Spleen (tissue), 11 donors: ENCODE results near the gene ETS2. TPM values are rescaled to one million over a fixed set of nuclear protein-coding genes. Genes with fewer than 3 reads are reported as not detected.

Experiments used
- DNase-seq: peaks from one replicate; pipeline ENCODE4 v3.0.0-alpha.2; 2020
- H3K27ac ChIP-seq, 8 donors: fragments of 200-600 bp; sonication (generic) in 7 of 8; 1 replicate in 4 of 8; 2 replicates in 4 of 8; pipeline versions ENCODE4 v1.5.0 to v1.8.0; 2016 to 2021; ENCODE audit warnings: inconsistent platforms in 4 of 8, mild to moderate bottlenecking in 4 of 8, moderate library complexity in 1 of 8
- H3K27me3 ChIP-seq, 7 donors: fragments of 200-600 bp; sonication (generic) in 6 of 7; replicated peaks in 1 of 7; 1 replicate in 4 of 7; 2 replicates in 3 of 7; pipeline versions ENCODE4 v1.5.0 to v1.8.0; 2016 to 2021; ENCODE audit warnings: inconsistent platforms in 3 of 7, mild to moderate bottlenecking in 1 of 7
- H3K36me3 ChIP-seq, 6 donors: fragments of 200-600 bp; sonication (generic) in 5 of 6; 1 replicate in 4 of 6; 2 replicates in 2 of 6; pipeline versions ENCODE4 v1.5.0 to v1.8.0; 2016 to 2021; ENCODE audit warnings: inconsistent platforms in 2 of 6
- H3K4me1 ChIP-seq, 6 donors: fragments of 200-600 bp; sonication (generic) in 5 of 6; 1 replicate in 3 of 6; 2 replicates in 3 of 6; pipeline versions ENCODE4 v1.5.0 to v1.8.0; 2016 to 2021; ENCODE audit warnings: inconsistent platforms in 3 of 6
- H3K4me3 ChIP-seq, 8 donors: fragments of 200-600 bp; sonication (generic) in 7 of 8; 1 replicate in 4 of 8; 2 replicates in 4 of 8; pipeline versions ENCODE4 v1.5.0 to v1.8.0; 2016 to 2021; ENCODE audit warnings: inconsistent platforms in 4 of 8, mild to moderate bottlenecking in 4 of 8, moderate library complexity in 2 of 8
- H3K9me3 ChIP-seq, 8 donors: fragments of 200-600 bp; sonication (generic) in 7 of 8; 1 replicate in 4 of 8; 2 replicates in 4 of 8; pipeline versions ENCODE4 v1.5.0 to v1.8.0; 2016 to 2021; ENCODE audit warnings: inconsistent platforms in 4 of 8
- CTCF ChIP-seq, 11 experiments: fragments of 200-600 bp in 7 of 11; fragments of 450-650 bp in 4 of 11; sonication (generic) in 4 of 11; IDR thresholded peaks in 8 of 11; conservative IDR thresholded peaks in 3 of 11; 1 replicate in 7 of 11; 2 replicates in 4 of 11; pipeline versions ENCODE4 v1.4.0 to v1.8.0; 2016 to 2021; ENCODE audit warnings: antibody characterized with exemption in 11 of 11, inconsistent platforms in 4 of 11, mild to moderate bottlenecking in 1 of 11
- POLR2A ChIP-seq, 3 donors: fragments of 450-650 bp; IDR thresholded peaks; one replicate each; pipeline ENCODE4 v1.5.1; 2017; ENCODE audit warnings: antibody characterized with exemption in 3 of 3, mild to moderate bottlenecking in 1 of 3
- POLR2AphosphoS5 ChIP-seq, 3 donors: sonication (generic); formaldehyde crosslinking; IDR thresholded peaks; one replicate each; pipeline ENCODE4 v1.5.1; 2017; ENCODE audit warnings: antibody characterized with exemption in 3 of 3
- WGBS, 5 donors: extraction: QIAGEN DNeasy Blood & Tissue Kit in 3 of 5; methylation state at CpG; one replicate each; pipeline versions ENCODE4 v1.1.5 to v1.1.7; 2013 to 2018; 5-methylcytosine and 5-hydroxymethylcytosine counted together
- intact Hi-C: fragments of 100-400 bp; cut with DNase I; formaldehyde crosslinking; loops from one replicate; pipeline ENCODE4 v1.15.0; 2023; ENCODE audit warnings: low total_unique reads
- polyA plus RNA-seq, 3 donors: library from polyadenylated mRNA; stranded (reverse); fragments of 200-250 nt; gene quantifications; one replicate each; pipeline ENCODE4 v1.2.1, GENCODE V29; 2013
- total RNA-seq, 7 donors: library from RNA; depleted of rRNA in 3 of 7; stranded (reverse); fragments of >200 nt in 3 of 7; fragmentation: NEBNext Ultra II Directional in 4 of 7; extraction: Animal tissue kit (Norgen Biotek cat#: 25700) in 4 of 7; gene quantifications; one replicate each; pipeline versions ENCODE4 v1.1.0 to v1.2.1, GENCODE V29; 2016 to 2021
- donor health status: healthy with polysubstance abuse.
- donor health status: DM: no; HTN: no; CAD: no; lungs with moderate emphysema.
- donor health status: DM: no; HTN: no; CAD: no.
- donor health status: Bipolar disorder and iron deficiency.
- donor health status: healthy.
- donor health status: DM: no; HTN: no; CAD: no.
- donor health status: DM: yes; HTN: yes; CAD: no.

ETS2 gene
- total and polyA plus RNA-seq, 10 donors = 44.4 to 590 (median 349) TPM

- Histone ChIP-seq H3K27ac (no peak overlapping the region), H3K4me3 (no peak overlapping the region), H3K36me3 (no peaks in the 10 kb centered on the region), H3K27me3 (peaks cover 0 to 39% (median 0%) of the 10 kb centered on the region in 7 donors), H3K4me1 (peaks cover 0 to 24% (median 13%) of the 10 kb centered on the region in 6 donors), H3K9me3 (no peaks in the 10 kb centered on the region)
- intact Hi-C loops = no loop called here
- TF ChIP-seq POLR2A (IDR thresholded peaks at IDR 0.05) (no peak), CTCF (IDR thresholded peaks at IDR 0.05 in 8 of 11, conservative IDR thresholded peaks at IDR 0.05 in 3 of 11) (no peak), POLR2AphosphoS5 (IDR thresholded peaks at IDR 0.05) (no peak)
- DNase-seq = no peak
- WGBS, 5 donors = 71 to 98% (median 93%) methylated on average over 1 of the region's 1 CpG
Observed at GRCh38 chr21:38858812-38859205, 53.1 kb downstream of the ETS2 start.

- no peak for DNase-seq
- WGBS, 5 donors = 77 to 95% (median 81%) methylated on average over 5 of the region's 5 CpGs
- no peaks in the 10 kb centered on the region for H3K9me3 ChIP-seq
- H3K27me3 ChIP-seq = peaks cover 0 to 41% (median 0%) of the 10 kb centered on the region in 7 donors
- no peaks in the 10 kb centered on the region for H3K36me3 ChIP-seq
- TF ChIP-seq CTCF (IDR thresholded peaks at IDR 0.05 in 8 of 11, conservative IDR thresholded peaks at IDR 0.05 in 3 of 11) (no peak), POLR2A (IDR thresholded peaks at IDR 0.05) (no peak), POLR2AphosphoS5 (IDR thresholded peaks at IDR 0.05) (no peak)
- no peak overlapping the region for H3K27ac ChIP-seq
- H3K4me3 ChIP-seq = no peak overlapping the region
- H3K4me1 ChIP-seq = peaks cover 0 to 24% (median 13%) of the 10 kb centered on the region in 6 donors
- intact Hi-C loops = no loop called here
Observed at GRCh38 chr21:38859852-38860251, 54.1 kb downstream of the ETS2 start.

GRCh38 chr21:38861056-38861455, 55.3 kb downstream of the ETS2 start:
- 70 to 86% (median 77%) methylated on average over 6 of the region's 6 CpGs for WGBS, 5 donors
- peaks cover 0 to 24% (median 13%) of the 10 kb centered on the region in 6 donors for H3K4me1 ChIP-seq
- no peak for DNase-seq
- intact Hi-C loops = no loop called here
- H3K27ac ChIP-seq = no peak overlapping the region
- peaks cover 0 to 44% (median 0%) of the 10 kb centered on the region in 7 donors for H3K27me3 ChIP-seq
- TF ChIP-seq POLR2AphosphoS5 (IDR thresholded peaks at IDR 0.05) (no peak), CTCF (IDR thresholded peaks at IDR 0.05 in 8 of 11, conservative IDR thresholded peaks at IDR 0.05 in 3 of 11) (no peak), POLR2A (IDR thresholded peaks at IDR 0.05) (no peak)
- no peaks in the 10 kb centered on the region for H3K9me3 ChIP-seq
- no peak overlapping the region for H3K4me3 ChIP-seq
- no peaks in the 10 kb centered on the region for H3K36me3 ChIP-seq

- no peak overlapping the region for H3K27ac ChIP-seq
- no peaks in the 10 kb centered on the region for H3K9me3 ChIP-seq
- WGBS, 5 donors = 33 to 60% (median 36%) methylated on average over 8 of the region's 8 CpGs
- no peaks in the 10 kb centered on the region for H3K36me3 ChIP-seq
- no peak for TF ChIP-seq CTCF (IDR thresholded peaks at IDR 0.05 in 8 of 11, conservative IDR thresholded peaks at IDR 0.05 in 3 of 11)
- no peak for TF ChIP-seq POLR2A (IDR thresholded peaks at IDR 0.05)
- no peak for TF ChIP-seq POLR2AphosphoS5 (IDR thresholded peaks at IDR 0.05)
- DNase-seq = no peak
- H3K4me1 ChIP-seq = peaks cover 0 to 24% (median 13%) of the 10 kb centered on the region in 6 donors
- intact Hi-C loops = no loop called here
- H3K27me3 ChIP-seq = peaks cover 0 to 44% (median 0%) of the 10 kb centered on the region in 7 donors
- peak overlapping the region in 1 of 8 donors; percentile 16 for H3K4me3 ChIP-seq
Observed at GRCh38 chr21:38861989-38862683, 56.4 kb downstream of the ETS2 start.
